GM12872 (cell line): ENCODE data around the gene PIH1D2.

Experiments
- TF ChIP-seq, protein P1 (sequence below): IDR thresholded peaks from 3 replicates; pipeline ENCODE4 v1.5.1; 2011; ENCODE audit warnings: low read depth, mild to moderate bottlenecking, low read length, moderate library complexity; ENCODE audit not compliant: insufficient read depth

The PIH1D2 gene

GRCh38 chr11:112044961-112045360 is 28.9 kb downstream of the PIH1D2 start:
- TF ChIP-seq, protein P1, sequence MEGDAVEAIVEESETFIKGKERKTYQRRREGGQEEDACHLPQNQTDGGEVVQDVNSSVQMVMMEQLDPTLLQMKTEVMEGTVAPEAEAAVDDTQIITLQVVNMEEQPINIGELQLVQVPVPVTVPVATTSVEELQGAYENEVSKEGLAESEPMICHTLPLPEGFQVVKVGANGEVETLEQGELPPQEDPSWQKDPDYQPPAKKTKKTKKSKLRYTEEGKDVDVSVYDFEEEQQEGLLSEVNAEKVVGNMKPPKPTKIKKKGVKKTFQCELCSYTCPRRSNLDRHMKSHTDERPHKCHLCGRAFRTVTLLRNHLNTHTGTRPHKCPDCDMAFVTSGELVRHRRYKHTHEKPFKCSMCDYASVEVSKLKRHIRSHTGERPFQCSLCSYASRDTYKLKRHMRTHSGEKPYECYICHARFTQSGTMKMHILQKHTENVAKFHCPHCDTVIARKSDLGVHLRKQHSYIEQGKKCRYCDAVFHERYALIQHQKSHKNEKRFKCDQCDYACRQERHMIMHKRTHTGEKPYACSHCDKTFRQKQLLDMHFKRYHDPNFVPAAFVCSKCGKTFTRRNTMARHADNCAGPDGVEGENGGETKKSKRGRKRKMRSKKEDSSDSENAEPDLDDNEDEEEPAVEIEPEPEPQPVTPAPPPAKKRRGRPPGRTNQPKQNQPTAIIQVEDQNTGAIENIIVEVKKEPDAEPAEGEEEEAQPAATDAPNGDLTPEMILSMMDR: no peak

- TF ChIP-seq, protein P1: no peak
These were observed 30.9 kb downstream of the PIH1D2 start for GRCh38 chr11:112042961-112043304.

GRCh38 chr11:112042161-112042960 is 31.5 kb downstream of the PIH1D2 start:
- TF ChIP-seq, protein P1: no peak

DNA sequence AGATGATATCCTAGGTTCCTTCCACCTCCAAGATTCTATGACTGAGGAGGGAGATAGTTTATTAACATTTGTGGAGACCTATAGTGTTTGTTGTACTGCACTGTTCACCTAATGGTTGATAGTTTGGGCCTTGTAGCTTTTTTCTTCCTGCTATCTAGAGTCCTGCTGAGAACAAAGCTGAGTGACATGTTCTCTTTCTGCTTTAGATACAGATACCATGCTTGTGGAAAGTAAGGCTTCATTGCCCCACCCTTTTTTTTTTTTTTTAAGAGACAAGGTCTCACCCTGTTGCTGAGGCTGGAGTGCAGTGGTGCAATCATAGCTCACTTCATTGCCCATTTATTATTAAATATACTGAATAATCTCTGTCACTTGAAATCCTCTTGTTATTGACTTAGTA is 36.3 kb downstream of the PIH1D2 start:
- TF ChIP-seq, protein P1: no peak

- TF ChIP-seq, protein P1: no peak
These were observed 39.9 kb downstream of the PIH1D2 start for GRCh38 chr11:112033902-112034301.

- TF ChIP-seq, protein P1: no peak
These were observed 44.4 kb downstream of the PIH1D2 start for GRCh38 chr11:112029460-112029859.

DNA sequence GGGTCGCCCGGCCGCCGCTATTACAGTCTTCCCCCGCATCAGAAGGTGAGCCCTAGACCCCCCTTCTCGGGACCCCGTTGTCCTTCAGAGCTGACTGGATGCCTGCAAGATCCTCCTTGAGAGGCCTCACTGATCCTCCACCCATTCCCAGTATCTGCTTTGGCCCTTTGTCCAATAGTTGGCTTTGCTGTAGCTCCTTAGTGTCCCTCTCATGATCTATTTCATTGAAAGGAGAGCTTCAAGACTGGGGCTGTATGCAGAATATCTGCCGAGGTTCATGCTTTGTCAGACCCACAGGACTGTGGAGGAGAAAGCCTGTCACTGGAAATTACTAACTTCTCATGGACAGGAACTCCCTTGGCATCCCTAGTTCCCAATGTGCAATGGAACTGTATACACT is 48.1 kb downstream of the PIH1D2 start:
- TF ChIP-seq, protein P1: no peak
